Measurements from ENCODE around the gene ZXDC.

Gene ZXDC

GRCh38 chr3:126488886-126489569 lies 13.3 kb upstream of the ZXDC start:
- DNase-seq: no peak

GRCh38 chr3:126488185-126488584 lies 12.5 kb upstream of the ZXDC start:
- DNase-seq: peak in 1 of 2 experiments; percentile 21

GRCh38 chr3:126487151-126487771 lies 11.6 kb upstream of the ZXDC start:
- DNase-seq: peak; percentile 40 to 47

- no peak for DNase-seq
These were observed 10.7 kb upstream of the ZXDC start for GRCh38 chr3:126486360-126486847.

GRCh38 chr3:126485956-126486355 lies 10.3 kb upstream of the ZXDC start:
- no peak for DNase-seq

GRCh38 chr3:126485176-126485897 lies 9.6 kb upstream of the ZXDC start:
- no peak for DNase-seq

- no peak for DNase-seq
These were observed 9.0 kb upstream of the ZXDC start for GRCh38 chr3:126484662-126485061.

- no peak for DNase-seq
These were observed 8.5 kb upstream of the ZXDC start for GRCh38 chr3:126484148-126484547.

- no peak for DNase-seq
These were observed 7.7 kb upstream of the ZXDC start for GRCh38 chr3:126483321-126483761.

GRCh38 chr3:126482503-126483255 lies 7.0 kb upstream of the ZXDC start:
- DNase-seq: no peak

GRCh38 chr3:126481808-126482502 lies 6.3 kb upstream of the ZXDC start:
- DNase-seq: no peak

- no peak for DNase-seq
These were observed 5.2 kb upstream of the ZXDC start for GRCh38 chr3:126480861-126481260.

GRCh38 chr3:126480206-126480605 lies 4.5 kb upstream of the ZXDC start:
- DNase-seq: no peak

GRCh38 chr3:126479642-126480041 lies 4.0 kb upstream of the ZXDC start:
- no peak for DNase-seq

- DNase-seq: no peak
These were observed 3.1 kb upstream of the ZXDC start for GRCh38 chr3:126478581-126479310.

GRCh38 chr3:126477061-126477380 lies 1.3 kb upstream of the ZXDC start:
- no peak for DNase-seq

GRCh38 chr3:126476166-126477060 lies 722 bp upstream of the ZXDC start:
- DNase-seq: peak; percentile 44 to 51

- peak; percentile 13 to 14 for DNase-seq
These were observed 936 bp downstream of the ZXDC start for GRCh38 chr3:126474498-126475412.

- no peak for DNase-seq
These were observed 2.2 kb downstream of the ZXDC start for GRCh38 chr3:126473292-126474168.

Measured in Kasumi-1 (cell line).